Osteoblast (primary cell): ENCODE data around the gene VSIR. TPM values are rescaled to one million over a fixed set of nuclear protein-coding genes. Genes with fewer than 3 reads are reported as not detected.

Experiments
- DNase-seq: peaks from one replicate; pipeline ENCODE4 v3.0.0; 2011; ENCODE audit warnings: low spot score, mixed read lengths; ENCODE audit not compliant: insufficient read length; ENCODE audit errors: missing footprints
- H2AFZ ChIP-seq: 2 replicates; pipeline ENCODE4 v1.6.0; 2011; ENCODE audit warnings: mild to moderate bottlenecking, low read length
- H3K27ac ChIP-seq: 2 replicates; pipeline ENCODE4 v1.5.1; 2011; ENCODE audit warnings: mild to moderate bottlenecking, low read depth, low read length, moderate library complexity
- H3K27me3 ChIP-seq: 2 replicates; pipeline ENCODE4 v1.6.0; 2012; ENCODE audit warnings: mild to moderate bottlenecking, control low read depth, inconsistent platforms, low read length, moderate library complexity; ENCODE audit not compliant: insufficient read depth
- H3K36me3 ChIP-seq: 2 replicates; pipeline ENCODE4 v1.5.1; 2011; ENCODE audit warnings: mild to moderate bottlenecking, low read length, control low read depth, moderate library complexity; ENCODE audit not compliant: insufficient read depth
- H3K4me1 ChIP-seq: 2 replicates; pipeline ENCODE4 v1.5.1; 2011; ENCODE audit warnings: mild to moderate bottlenecking, low read length, control low read depth, moderate library complexity; ENCODE audit not compliant: insufficient read depth
- H3K4me2 ChIP-seq: 2 replicates; pipeline ENCODE4 v1.6.0; 2011; ENCODE audit warnings: mild to moderate bottlenecking, low read length; ENCODE audit not compliant: insufficient read depth
- H3K4me3 ChIP-seq: fragments of 200-600 bp; sonication (generic); 3 replicates; pipeline ENCODE4 v1.5.1; 2012; ENCODE audit warnings: mild to moderate bottlenecking, low read length, inconsistent platforms; ENCODE audit not compliant: insufficient read depth
- H3K79me2 ChIP-seq: 2 replicates; pipeline ENCODE4 v1.6.0; 2012; ENCODE audit warnings: mild to moderate bottlenecking, low read length, control low read depth, inconsistent platforms; ENCODE audit not compliant: insufficient read depth
- H3K9me3 ChIP-seq: 2 replicates; pipeline ENCODE4 v1.5.1; 2011; ENCODE audit warnings: low read depth, low read length, control low read depth
- H4K20me1 ChIP-seq: 2 replicates; pipeline ENCODE4 v1.6.0; 2012; ENCODE audit warnings: mild to moderate bottlenecking, low read length, control low read depth; ENCODE audit not compliant: insufficient read depth
- total RNA-seq: library from RNA; depleted of rRNA; stranded (reverse); fragments of >200 nt; gene quantifications from 2 replicates; pipeline ENCODE4 v1.2.3, GENCODE V29; 2012
- TF ChIP-seq, protein P1 (sequence below): IDR thresholded peaks from 2 replicates; pipeline ENCODE4 v1.5.1; 2011; ENCODE audit warnings: mild to moderate bottlenecking, low read depth, low read length, moderate library complexity; ENCODE audit errors: extremely low read depth

VSIR gene
- total RNA-seq, 1 donor = 75.3 TPM

DNA sequence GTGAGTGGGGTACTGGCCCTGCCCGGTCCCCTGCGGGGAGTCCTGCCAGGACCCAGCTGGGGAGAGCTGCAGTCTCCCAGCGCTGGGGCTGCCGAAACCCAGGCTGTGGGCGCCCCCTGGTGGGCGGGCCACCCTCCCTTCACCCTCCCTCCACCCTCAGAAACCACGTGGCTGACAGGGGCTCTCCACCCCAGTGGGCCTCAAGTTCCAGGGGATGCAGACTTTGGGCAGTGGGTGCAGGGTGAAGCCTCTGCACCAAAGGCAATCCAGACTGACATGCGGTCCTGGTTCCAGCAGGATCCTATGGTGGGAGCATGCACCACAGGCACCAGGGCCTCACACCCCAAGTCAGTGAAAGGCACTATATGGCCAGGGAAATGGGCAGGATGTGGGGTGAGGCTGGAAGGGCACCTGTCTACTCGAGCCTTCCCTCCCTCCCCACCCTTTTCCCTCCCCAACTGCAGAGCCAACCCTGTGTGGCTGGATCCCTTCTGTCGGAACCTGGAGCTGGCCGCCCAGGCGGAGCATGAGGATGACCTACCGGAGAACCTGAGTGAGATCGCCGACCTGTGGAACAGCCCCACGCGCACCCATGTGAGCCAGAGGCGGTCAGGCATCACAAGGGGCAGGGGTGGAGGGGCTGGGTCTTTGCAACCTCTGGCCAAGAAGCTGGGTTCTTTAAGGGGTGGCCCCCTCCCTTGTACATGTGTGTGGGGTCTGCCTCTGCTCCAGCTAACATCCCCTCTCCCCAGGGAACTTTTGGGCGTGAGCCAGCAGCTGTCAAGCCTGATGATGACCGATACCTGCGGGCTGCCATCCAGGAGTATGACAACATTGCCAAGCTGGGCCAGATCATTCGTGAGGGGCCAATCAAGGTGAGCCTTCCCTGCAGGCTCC, 38.9 kb upstream of the VSIR start:
- TF ChIP-seq, protein P1, sequence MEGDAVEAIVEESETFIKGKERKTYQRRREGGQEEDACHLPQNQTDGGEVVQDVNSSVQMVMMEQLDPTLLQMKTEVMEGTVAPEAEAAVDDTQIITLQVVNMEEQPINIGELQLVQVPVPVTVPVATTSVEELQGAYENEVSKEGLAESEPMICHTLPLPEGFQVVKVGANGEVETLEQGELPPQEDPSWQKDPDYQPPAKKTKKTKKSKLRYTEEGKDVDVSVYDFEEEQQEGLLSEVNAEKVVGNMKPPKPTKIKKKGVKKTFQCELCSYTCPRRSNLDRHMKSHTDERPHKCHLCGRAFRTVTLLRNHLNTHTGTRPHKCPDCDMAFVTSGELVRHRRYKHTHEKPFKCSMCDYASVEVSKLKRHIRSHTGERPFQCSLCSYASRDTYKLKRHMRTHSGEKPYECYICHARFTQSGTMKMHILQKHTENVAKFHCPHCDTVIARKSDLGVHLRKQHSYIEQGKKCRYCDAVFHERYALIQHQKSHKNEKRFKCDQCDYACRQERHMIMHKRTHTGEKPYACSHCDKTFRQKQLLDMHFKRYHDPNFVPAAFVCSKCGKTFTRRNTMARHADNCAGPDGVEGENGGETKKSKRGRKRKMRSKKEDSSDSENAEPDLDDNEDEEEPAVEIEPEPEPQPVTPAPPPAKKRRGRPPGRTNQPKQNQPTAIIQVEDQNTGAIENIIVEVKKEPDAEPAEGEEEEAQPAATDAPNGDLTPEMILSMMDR = peak; percentile 78
- no peak overlapping the region for H3K27ac ChIP-seq
- no peak overlapping the region for H2AFZ ChIP-seq
- H3K36me3 ChIP-seq = peaks cover 19% of the 10 kb centered on the region
- H3K27me3 ChIP-seq = no peaks in the 10 kb centered on the region
- H3K79me2 ChIP-seq = no peaks in the 10 kb centered on the region
- DNase-seq = peak; percentile 98
- H3K9me3 ChIP-seq = no peaks in the 10 kb centered on the region
- H3K4me3 ChIP-seq = no peak overlapping the region
- H3K4me2 ChIP-seq = no peak overlapping the region
- H4K20me1 ChIP-seq = peaks cover 16% of the 10 kb centered on the region
- no peaks in the 10 kb centered on the region for H3K4me1 ChIP-seq

DNA sequence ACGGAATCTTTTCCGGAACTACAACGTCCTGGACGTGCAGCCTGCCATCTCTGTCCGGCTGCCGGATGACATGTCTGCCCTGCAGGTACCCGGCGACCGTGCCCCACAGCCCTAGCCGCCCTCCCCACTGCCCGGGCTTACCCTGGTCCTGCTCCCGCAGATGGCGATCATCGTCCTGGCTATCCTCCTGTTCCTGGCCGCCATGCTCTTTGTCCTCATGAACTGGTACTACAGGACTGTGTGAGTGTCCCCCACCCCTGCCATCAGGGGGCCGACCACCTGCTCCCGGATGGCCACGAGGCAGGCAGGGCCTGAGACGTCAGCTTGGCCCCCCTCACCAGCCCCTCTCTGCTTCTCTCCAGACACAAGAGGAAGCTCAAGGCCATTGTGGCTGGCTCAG, 38.0 kb upstream of the VSIR start:
- no peak overlapping the region for H3K4me3 ChIP-seq
- no peak overlapping the region for H2AFZ ChIP-seq
- H3K27me3 ChIP-seq = peaks cover under 1% of the 10 kb centered on the region
- H4K20me1 ChIP-seq = peaks cover 15% of the 10 kb centered on the region
- H3K4me1 ChIP-seq = no peaks in the 10 kb centered on the region
- no peak overlapping the region for H3K27ac ChIP-seq
- no peaks in the 10 kb centered on the region for H3K9me3 ChIP-seq
- no peak overlapping the region for H3K4me2 ChIP-seq
- H3K36me3 ChIP-seq = peaks cover 11% of the 10 kb centered on the region
- peak; percentile 30 for DNase-seq
- TF ChIP-seq, protein P1 = no peak
- no peaks in the 10 kb centered on the region for H3K79me2 ChIP-seq

DNA sequence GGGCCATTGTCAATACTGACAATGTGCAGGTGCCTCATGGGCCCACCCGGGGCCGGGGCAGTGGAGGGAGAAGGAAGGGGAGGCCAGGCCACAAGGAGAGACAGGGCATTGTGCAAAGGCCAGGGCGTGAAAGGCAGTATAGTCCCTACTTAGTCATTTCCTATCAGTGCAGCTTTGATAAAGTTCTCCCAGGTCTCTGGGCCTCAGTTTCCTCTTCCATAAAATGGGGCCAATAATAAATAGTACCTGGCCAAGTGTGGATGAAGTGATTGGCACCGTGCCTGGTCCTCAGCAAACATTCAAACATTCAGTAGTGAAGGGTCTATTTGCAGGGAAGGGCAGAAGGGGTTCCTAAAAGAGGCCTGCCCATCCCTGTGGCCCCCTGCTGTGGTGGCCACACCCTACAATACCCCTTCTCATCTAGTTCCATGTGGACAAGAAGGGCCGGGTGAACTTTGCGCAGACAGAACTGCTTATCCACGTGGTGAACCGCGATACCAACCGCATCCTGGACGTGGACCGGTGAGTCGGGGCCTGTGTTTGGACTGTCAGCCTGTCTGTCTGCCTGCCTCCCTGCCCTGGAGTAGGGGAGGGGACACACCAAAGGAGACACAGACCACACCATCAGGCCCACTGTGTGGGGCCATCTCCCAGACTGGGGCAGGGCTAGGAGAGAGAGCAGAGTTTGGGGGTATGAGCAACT, 36.9 kb upstream of the VSIR start:
- Histone ChIP-seq H3K4me2 (no peak overlapping the region), H2AFZ (no peak overlapping the region), H3K4me1 (no peaks in the 10 kb centered on the region)

More for the DNA sequence above, 36.9 kb upstream of the VSIR start:
- Histone ChIP-seq H3K27ac (no peak overlapping the region), H3K27me3 (peaks cover 8% of the 10 kb centered on the region), H4K20me1 (peaks cover 11% of the 10 kb centered on the region), H3K9me3 (no peaks in the 10 kb centered on the region), H3K79me2 (no peaks in the 10 kb centered on the region), H3K36me3 (no peaks in the 10 kb centered on the region), H3K4me3 (no peak overlapping the region)
- TF ChIP-seq, protein P1 = no peak
- peak; percentile 38 for DNase-seq
